GM19240 (cell line): ENCODE results near the gene NMB.

Experiments used
- DNase-seq: peaks from one replicate; pipeline ENCODE4 v3.0.0; 2011; ENCODE audit warnings: low spot score; ENCODE audit not compliant: insufficient read length

Gene NMB

DNA sequence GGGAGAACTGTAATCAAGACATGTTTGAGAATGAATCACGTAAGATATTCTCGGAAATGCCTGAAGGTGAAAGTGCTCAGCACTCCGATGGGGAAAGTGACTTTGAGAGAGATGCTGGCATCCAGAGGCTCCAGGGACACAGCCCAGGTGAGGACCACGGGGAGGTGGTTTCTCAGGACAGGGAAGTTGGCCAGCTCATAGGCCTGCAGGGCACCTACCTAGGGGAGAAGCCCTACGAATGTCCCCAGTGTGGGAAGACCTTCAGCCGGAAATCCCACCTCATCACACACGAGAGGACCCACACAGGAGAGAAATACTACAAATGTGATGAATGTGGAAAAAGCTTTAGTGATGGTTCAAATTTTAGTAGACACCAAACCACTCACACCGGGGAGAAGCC, 37.4 kb downstream of the NMB start:
- DNase-seq: no peak

DNA sequence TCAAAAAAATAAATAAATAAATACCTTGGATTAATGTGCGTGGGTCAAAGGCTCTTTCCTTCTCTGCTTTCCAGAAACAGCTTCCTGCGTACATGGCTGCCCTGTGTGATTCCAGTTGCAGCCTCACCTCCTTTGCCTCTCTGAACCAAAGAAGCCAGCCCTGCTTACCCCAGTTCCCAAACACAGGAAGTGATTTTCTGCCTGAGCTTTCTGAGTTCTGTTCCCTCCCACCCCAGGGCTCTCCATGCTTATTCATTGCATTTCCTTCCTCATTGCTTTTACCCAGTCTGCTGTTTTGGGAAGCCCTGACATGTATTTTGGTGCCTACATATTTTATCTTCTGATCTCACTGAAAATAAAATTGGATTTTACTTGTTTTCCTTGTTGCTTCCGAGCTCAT, 41.8 kb downstream of the NMB start:
- no peak for DNase-seq

DNA sequence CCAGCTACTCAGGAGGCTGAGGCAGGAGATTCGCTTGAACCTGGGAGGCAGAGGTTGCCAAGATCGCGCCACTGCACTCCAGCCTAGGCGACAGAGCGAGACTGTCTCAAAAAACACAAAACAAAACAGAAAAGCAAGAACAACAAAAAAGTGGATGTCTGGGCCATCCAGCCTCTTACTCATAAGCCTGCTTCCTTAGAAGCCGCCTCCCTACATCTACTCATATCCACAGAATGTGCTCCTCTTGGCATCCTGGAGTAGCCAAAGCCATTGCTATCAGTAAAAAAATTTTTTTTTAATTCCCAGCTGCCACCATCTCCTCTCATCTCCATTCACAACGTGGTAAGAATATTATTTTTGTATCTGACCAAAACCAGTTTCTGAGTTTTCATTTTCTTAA, 46.4 kb downstream of the NMB start:
- DNase-seq: no peak

DNA sequence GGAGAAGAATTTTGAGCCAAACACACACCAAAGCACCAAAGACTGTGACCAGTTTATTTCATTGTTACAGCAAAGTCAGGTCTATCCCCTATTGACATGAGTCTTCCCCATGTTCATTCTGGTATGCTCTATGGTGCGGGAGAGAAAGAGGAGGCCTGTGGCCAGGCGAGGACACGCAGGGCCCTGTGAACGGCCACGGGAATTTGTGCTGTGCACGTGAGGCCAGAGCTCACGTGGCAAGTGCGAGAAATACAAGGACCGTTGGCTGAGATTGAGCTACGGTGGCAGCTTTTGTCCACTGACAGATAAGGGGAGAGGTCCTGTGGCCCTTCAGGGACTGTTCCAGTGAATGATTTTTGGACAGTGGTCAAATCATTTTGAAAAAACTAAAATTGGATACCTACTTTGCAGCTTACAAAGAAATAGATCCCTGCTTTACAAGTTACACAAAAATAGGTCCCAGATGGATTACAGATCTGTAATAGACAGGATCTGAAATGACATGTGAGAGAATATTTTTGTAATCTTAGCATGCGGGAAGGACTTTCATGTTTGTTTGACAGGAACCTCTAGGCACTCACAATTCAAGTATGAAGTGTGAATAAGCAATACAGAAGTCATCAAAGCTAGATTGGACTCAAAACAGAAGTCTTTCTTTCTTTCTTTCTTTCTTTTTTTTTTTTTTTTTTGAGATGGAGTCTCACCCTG, 48.0 kb downstream of the NMB start:
- no peak for DNase-seq

DNA sequence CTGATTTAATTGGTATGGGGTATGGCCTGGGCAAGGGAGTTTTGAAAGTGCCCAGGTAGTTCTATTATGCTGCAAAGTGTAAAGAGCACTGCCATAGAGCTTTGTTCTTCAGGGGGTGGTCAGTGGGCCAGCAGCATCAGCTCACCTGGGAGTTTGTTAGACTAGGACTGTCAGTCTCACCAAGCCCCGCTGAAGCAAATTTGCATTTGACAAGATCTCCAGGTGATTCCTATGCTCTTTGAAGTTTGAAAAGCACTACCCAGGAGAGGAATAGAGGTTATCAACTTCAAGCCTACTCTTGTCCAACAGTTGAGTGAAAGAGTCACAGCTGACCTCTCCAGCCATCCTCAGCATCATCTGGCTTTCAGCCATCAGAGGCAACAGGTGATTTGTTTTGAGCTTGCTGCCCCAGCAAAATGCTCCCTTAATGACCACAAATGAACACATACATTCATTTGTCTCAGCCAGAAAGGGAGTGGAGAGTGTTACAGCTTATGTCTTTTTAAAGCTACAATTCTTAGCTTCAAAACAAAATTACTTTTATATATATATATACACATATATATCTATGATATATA, 49.2 kb downstream of the NMB start:
- DNase-seq: no peak

DNA sequence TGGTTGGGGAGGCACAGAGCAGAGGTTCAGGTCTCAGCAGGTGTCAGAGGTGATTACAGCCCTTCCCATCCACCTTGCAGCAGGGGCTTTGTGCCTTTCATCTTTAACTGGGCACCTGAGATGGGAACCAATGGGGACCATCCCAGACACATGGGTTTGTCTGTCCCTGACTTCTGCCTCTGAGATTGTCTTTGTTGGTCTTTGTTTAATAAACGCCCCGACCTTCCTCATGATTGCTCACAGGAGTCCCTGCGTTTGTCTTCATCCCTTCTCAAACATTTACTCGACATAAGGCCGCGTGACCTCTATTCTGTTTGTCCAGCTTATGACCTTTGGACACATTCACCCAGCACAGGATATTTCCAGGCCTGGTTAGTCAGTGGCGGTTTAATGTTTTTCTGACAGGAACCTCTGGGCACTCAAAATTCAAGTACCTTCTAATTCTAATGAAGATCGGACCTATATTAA, 51.3 kb downstream of the NMB start:
- DNase-seq: no peak

DNA sequence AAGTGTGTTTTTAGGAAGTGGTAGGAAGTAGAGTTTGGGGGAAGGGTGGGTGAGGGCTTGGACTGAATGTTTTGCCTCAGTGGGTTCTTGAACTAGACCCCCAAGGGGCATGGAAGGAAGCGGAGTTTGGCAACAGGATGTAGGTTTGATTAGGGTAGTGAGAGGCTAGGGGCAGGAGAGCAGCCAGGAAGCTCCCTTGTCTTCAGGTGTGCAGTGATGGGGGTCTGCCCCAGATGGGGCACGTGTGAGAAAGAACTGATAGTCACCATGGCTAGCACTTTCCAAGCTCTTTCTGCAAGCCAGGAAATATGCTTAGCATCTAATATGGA, 52.5 kb downstream of the NMB start:
- DNase-seq: no peak
